Measurements from ENCODE around the gene CYSTM1.
A peak's percentile ranks its signal among the peaks of the same experiment; 100 is the strongest.

The CYSTM1 gene

DNA sequence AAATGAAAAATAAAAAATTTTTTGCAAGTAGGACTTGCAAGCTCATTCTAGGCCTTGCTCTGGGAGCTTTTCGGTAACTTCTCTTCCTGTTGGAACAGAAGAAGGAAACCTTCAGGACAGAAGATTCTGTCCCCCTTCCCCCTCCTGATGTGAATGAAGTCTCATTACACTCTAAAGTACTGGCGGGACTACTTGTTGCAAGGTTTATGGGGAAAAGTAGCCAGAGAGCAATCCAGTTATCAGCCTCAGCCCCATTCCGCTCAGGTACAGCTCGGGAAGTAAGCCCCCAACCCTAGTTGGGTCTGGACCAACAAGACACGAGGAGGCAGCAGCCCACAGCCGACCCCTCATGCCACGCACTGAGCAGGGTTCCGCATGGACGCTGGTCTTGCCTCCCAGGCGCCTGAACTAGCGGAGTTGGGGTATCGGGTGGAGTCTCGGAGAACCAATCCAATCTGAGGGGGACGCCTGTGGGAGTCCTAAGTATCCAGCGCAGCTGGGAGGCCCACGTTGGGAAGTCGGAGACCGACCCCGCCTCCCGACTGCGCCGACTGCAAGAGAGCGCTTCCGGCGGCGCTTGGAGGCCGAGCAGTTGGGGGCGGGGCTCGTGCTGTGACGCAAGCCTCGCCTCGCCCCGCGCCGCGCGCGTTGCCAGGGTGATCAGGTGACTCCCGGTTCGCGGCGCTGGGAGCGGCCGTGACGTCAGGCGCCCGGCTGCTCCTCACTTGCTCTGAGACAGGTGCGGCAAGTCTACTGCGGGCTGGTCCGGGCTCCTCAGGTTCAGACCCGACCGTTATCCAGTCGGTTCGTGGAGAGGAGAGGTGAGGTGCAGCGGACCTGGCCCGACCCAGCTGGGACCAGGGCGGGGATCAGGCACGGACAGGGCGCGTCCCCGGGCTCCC, at the start of gene CYSTM1:
Gene CYSTM1, plus strand, starts transcription at position 724 of the 902 bp plus-strand sequence. CDS start 19,278 bp downstream, outside the sequence.
- Histone ChIP-seq H3K27me3 (ENCODE audit: control insufficient read depth in 1 of 2, insufficient read depth in 2 of 2, low read length in 2 of 2) (no peaks in the 10 kb centered on the region), H3K9me3 (ENCODE audit: control insufficient read depth in 2 of 2, low read length in 2 of 2) (no peaks in the 10 kb centered on the region), H3K27ac (ENCODE audit: low read length) (peak within 1 kb of the TSS; percentile 95), H3K4me3 (ENCODE audit: low read length in 2 of 2) (peak within 1 kb of the TSS; percentile 50 to 93), H3K36me3 (ENCODE audit: control insufficient read depth in 2 of 2, insufficient read depth in 2 of 2, low read length in 2 of 2) (peaks cover 0 to 4% of the 10 kb centered on the region in 2 donors), H3K9ac (ENCODE audit: low read length in 2 of 2) (peak within 1 kb of the TSS; percentile 83 to 90), H3K4me1 (ENCODE audit: control insufficient read depth, insufficient read depth, low read length) (peaks cover 35% of the 10 kb centered on the region)

DNA sequence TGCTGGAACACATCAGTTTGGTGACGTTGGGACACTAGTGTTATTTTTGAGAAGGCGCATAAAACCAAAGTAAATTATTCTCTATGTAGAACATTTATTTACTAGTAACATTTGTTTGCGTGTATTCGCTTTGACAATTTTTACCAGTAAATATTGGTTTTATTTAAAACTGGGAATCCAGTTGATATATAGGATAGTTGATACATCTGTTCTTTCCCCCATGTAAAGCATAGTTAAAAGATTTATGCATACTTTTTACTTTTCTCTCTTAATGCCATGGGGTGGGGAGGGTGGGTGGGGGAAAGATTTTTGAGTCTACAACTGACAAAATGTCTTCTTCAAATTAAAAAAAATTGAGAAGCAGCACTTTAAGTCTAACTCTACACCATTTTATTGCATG, 49.4 kb upstream of the CYSTM1 start, which contains the start of gene IGIP:
Gene IGIP, plus strand, starts transcription at position 301 of the 400 bp plus-strand sequence. CDS start 2,540 bp downstream, outside the sequence.
- H3K9ac ChIP-seq (ENCODE audit: low read length in 2 of 2), result no peak within 1 kb of the TSS
- H3K36me3 ChIP-seq (ENCODE audit: control insufficient read depth in 2 of 2, insufficient read depth in 2 of 2, low read length in 2 of 2), result no peaks in the 10 kb centered on the region
- no peaks in the 10 kb centered on the region for H3K27me3 ChIP-seq (ENCODE audit: control insufficient read depth in 1 of 2, insufficient read depth in 2 of 2, low read length in 2 of 2)
- no peak within 1 kb of the TSS for H3K27ac ChIP-seq (ENCODE audit: low read length)
- no peaks in the 10 kb centered on the region for H3K9me3 ChIP-seq (ENCODE audit: control insufficient read depth in 2 of 2, low read length in 2 of 2)
- H3K4me1 ChIP-seq (ENCODE audit: control insufficient read depth, insufficient read depth, low read length), result no peaks in the 10 kb centered on the region
- H3K4me3 ChIP-seq (ENCODE audit: low read length in 2 of 2), result no peak within 1 kb of the TSS

DNA sequence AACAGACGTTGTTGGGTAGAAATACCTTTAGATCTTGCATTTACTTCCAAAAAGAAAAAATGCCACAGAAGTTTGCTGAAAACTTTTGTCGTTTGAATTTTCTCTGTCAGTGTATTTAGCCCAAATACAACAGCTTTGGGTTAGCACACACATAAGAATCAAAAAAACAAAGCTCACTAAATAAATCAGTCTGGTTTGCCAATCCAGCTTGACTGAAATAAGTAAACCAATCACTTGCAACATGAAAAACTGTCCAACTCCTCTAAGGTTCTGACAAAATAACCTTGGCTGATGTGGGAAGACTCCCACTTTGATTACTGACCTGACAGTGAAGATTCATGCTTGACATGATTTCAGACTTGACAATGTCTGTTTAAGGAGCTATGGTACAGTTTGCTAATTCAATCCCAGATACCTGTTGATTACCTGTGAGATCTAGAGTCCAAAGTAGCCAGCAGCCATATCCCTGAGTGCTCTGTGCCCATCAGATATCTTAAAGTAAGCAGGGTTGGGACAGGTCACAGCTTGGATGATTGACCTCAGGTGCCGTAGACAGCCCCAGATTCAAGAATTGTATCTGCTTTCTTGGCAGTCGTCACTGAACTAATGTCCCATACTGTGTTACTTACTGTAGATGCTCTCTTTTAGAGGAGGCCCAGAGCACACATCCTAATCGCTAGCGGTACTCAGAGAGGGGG, 48.5 kb upstream of the CYSTM1 start:
- H3K4me3 ChIP-seq (ENCODE audit: low read length in 2 of 2), result no peak overlapping the region
- no peaks in the 10 kb centered on the region for H3K9me3 ChIP-seq (ENCODE audit: control insufficient read depth in 2 of 2, low read length in 2 of 2)
- no peaks in the 10 kb centered on the region for H3K36me3 ChIP-seq (ENCODE audit: control insufficient read depth in 2 of 2, insufficient read depth in 2 of 2, low read length in 2 of 2)
- no peak overlapping the region for H3K9ac ChIP-seq (ENCODE audit: low read length in 2 of 2)
- H3K4me1 ChIP-seq (ENCODE audit: control insufficient read depth, insufficient read depth, low read length), result no peaks in the 10 kb centered on the region
- no peak overlapping the region for H3K27ac ChIP-seq (ENCODE audit: low read length)
- H3K27me3 ChIP-seq (ENCODE audit: control insufficient read depth in 1 of 2, insufficient read depth in 2 of 2, low read length in 2 of 2), result no peaks in the 10 kb centered on the region

DNA sequence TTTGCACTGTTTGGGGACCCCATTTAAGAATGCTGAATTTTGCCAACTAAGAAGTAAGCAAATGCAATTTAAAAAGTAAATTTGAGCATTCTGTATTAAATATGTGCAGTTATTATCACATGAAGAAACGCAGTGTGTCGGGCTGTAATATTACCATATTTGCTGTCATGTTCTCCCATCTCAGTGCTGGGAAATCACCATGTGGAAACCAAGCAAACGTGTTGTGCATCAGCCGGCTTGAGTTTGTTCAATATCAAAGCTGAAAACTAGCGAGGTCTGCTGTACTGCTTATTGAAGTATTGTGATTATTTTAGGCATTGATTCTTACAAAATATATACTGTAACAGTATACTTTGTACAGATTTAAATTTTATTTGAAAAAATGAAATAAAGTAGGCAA, 46.6 kb upstream of the CYSTM1 start:
- Histone ChIP-seq H3K9me3 (ENCODE audit: control insufficient read depth in 2 of 2, low read length in 2 of 2) (no peaks in the 10 kb centered on the region), H3K9ac (ENCODE audit: low read length in 2 of 2) (no peak overlapping the region), H3K27ac (ENCODE audit: low read length) (no peak overlapping the region), H3K4me1 (ENCODE audit: control insufficient read depth, insufficient read depth, low read length) (peaks cover 14% of the 10 kb centered on the region), H3K27me3 (ENCODE audit: control insufficient read depth in 1 of 2, insufficient read depth in 2 of 2, low read length in 2 of 2) (no peaks in the 10 kb centered on the region), H3K36me3 (ENCODE audit: control insufficient read depth in 2 of 2, insufficient read depth in 2 of 2, low read length in 2 of 2) (no peaks in the 10 kb centered on the region), H3K4me3 (ENCODE audit: low read length in 2 of 2) (no peak overlapping the region)

- no peak overlapping the region for H3K4me3 ChIP-seq (ENCODE audit: low read length in 2 of 2)
- H3K27me3 ChIP-seq (ENCODE audit: control insufficient read depth in 1 of 2, insufficient read depth in 2 of 2, low read length in 2 of 2), result no peaks in the 10 kb centered on the region
- no peaks in the 10 kb centered on the region for H3K36me3 ChIP-seq (ENCODE audit: control insufficient read depth in 2 of 2, insufficient read depth in 2 of 2, low read length in 2 of 2)
- H3K9ac ChIP-seq (ENCODE audit: low read length in 2 of 2), result no peak overlapping the region
- peaks cover 15% of the 10 kb centered on the region for H3K4me1 ChIP-seq (ENCODE audit: control insufficient read depth, insufficient read depth, low read length)
- no peak overlapping the region for H3K27ac ChIP-seq (ENCODE audit: low read length)
- no peaks in the 10 kb centered on the region for H3K9me3 ChIP-seq (ENCODE audit: control insufficient read depth in 2 of 2, low read length in 2 of 2)
These were observed 43.8 kb upstream of the CYSTM1 start for GRCh38 chr5:140130949-140131733.

DNA sequence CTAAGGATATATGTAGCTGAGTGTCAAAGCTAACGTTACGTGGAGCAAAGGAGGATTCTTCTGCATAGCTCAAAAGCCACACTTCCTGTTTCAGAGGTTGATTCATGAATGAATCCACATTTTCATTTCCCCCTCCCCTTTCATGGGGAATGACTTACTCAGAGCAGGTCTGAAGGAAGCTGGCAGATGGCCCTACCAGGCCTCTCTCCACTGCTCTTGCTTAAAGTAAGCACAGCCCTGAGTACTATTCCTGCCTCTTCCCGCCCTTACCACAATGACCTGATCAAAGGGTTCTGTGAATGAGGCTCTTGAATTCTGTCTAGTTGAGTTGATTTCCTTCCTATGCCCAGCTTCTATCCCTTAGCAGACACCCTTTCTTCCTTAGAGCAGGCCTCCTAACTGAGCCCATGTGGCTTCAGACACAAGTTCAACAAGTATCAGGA, 43.0 kb upstream of the CYSTM1 start:
- Histone ChIP-seq H3K27ac (ENCODE audit: low read length) (no peak overlapping the region), H3K4me1 (ENCODE audit: control insufficient read depth, insufficient read depth, low read length) (peaks cover 15% of the 10 kb centered on the region), H3K9ac (ENCODE audit: low read length in 2 of 2) (no peak overlapping the region), H3K27me3 (ENCODE audit: control insufficient read depth in 1 of 2, insufficient read depth in 2 of 2, low read length in 2 of 2) (no peaks in the 10 kb centered on the region), H3K36me3 (ENCODE audit: control insufficient read depth in 2 of 2, insufficient read depth in 2 of 2, low read length in 2 of 2) (no peaks in the 10 kb centered on the region), H3K4me3 (ENCODE audit: low read length in 2 of 2) (no peak overlapping the region), H3K9me3 (ENCODE audit: control insufficient read depth in 2 of 2, low read length in 2 of 2) (no peaks in the 10 kb centered on the region)

- Histone ChIP-seq H3K4me3 (ENCODE audit: low read length in 2 of 2) (no peak overlapping the region), H3K27me3 (ENCODE audit: control insufficient read depth in 1 of 2, insufficient read depth in 2 of 2, low read length in 2 of 2) (no peaks in the 10 kb centered on the region), H3K4me1 (ENCODE audit: control insufficient read depth, insufficient read depth, low read length) (peaks cover 17% of the 10 kb centered on the region), H3K9ac (ENCODE audit: low read length in 2 of 2) (no peak overlapping the region), H3K36me3 (ENCODE audit: control insufficient read depth in 2 of 2, insufficient read depth in 2 of 2, low read length in 2 of 2) (no peaks in the 10 kb centered on the region), H3K27ac (ENCODE audit: low read length) (no peak overlapping the region), H3K9me3 (ENCODE audit: control insufficient read depth in 2 of 2, low read length in 2 of 2) (no peaks in the 10 kb centered on the region)
These were observed 41.3 kb upstream of the CYSTM1 start for GRCh38 chr5:140133514-140134167.

DNA sequence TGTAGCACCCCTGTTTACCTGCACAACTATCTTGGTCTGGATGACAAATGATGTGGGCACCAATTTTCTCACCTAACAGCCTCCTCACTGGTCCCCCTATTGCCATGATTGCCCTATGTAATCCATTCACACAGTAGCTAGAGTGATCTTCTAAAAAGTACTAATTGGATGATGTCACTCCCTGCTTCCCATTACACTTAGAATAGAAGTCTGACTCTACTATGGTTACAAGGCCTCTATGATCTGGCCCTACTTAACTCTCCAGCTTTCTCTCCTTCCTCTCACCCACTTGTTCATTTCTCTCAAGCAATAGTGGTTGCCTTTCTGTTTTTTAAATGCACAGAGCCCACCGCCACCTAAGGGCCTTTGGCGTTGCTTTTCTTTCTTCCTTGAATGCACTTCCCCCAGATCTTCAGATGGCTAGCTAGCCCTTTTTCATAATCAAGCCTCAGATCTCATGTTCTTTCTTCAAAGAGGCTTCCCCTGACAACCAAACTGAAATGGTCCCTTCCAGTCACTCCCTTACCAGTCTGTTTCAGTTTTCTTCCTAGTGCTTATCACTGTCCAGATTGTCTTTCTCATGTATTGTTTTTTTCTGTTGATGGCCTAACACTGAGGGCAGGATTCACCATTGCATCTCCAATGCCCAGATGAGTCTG, 40.6 kb upstream of the CYSTM1 start:
- Histone ChIP-seq H3K9ac (ENCODE audit: low read length in 2 of 2) (no peak overlapping the region), H3K36me3 (ENCODE audit: control insufficient read depth in 2 of 2, insufficient read depth in 2 of 2, low read length in 2 of 2) (no peaks in the 10 kb centered on the region), H3K9me3 (ENCODE audit: control insufficient read depth in 2 of 2, low read length in 2 of 2) (no peaks in the 10 kb centered on the region), H3K4me3 (ENCODE audit: low read length in 2 of 2) (no peak overlapping the region), H3K27ac (ENCODE audit: low read length) (no peak overlapping the region), H3K4me1 (ENCODE audit: control insufficient read depth, insufficient read depth, low read length) (peaks cover 17% of the 10 kb centered on the region), H3K27me3 (ENCODE audit: control insufficient read depth in 1 of 2, insufficient read depth in 2 of 2, low read length in 2 of 2) (no peaks in the 10 kb centered on the region)

- Histone ChIP-seq H3K27ac (ENCODE audit: low read length) (no peak overlapping the region), H3K9ac (ENCODE audit: low read length in 2 of 2) (no peak overlapping the region), H3K9me3 (ENCODE audit: control insufficient read depth in 2 of 2, low read length in 2 of 2) (no peaks in the 10 kb centered on the region), H3K36me3 (ENCODE audit: control insufficient read depth in 2 of 2, insufficient read depth in 2 of 2, low read length in 2 of 2) (no peaks in the 10 kb centered on the region), H3K4me3 (ENCODE audit: low read length in 2 of 2) (no peak overlapping the region), H3K27me3 (ENCODE audit: control insufficient read depth in 1 of 2, insufficient read depth in 2 of 2, low read length in 2 of 2) (no peaks in the 10 kb centered on the region), H3K4me1 (ENCODE audit: control insufficient read depth, insufficient read depth, low read length) (peaks cover 17% of the 10 kb centered on the region)
These were observed 39.9 kb upstream of the CYSTM1 start for GRCh38 chr5:140135127-140135526.
